SHP77 treated with DMSO at 0.1 percent for 48 hours (cell line): ENCODE results near the gene BSPRY.
A peak's percentile ranks its signal among the peaks of the same experiment; 100 is the strongest.
"Not testable (repeated sequence)": the region's sequence is repeated elsewhere in the genome, so short reads cannot be mapped to it uniquely, and the experiment has no call there.

Experiments used
- DNase-seq: peaks from one replicate; lab custom pipeline; 2025; lab: John Stamatoyannopoulos, UW

BSPRY gene

GRCh38 chr9:113370806-113371325 is 21.5 kb downstream of the BSPRY start:
- no peak for DNase-seq

DNA sequence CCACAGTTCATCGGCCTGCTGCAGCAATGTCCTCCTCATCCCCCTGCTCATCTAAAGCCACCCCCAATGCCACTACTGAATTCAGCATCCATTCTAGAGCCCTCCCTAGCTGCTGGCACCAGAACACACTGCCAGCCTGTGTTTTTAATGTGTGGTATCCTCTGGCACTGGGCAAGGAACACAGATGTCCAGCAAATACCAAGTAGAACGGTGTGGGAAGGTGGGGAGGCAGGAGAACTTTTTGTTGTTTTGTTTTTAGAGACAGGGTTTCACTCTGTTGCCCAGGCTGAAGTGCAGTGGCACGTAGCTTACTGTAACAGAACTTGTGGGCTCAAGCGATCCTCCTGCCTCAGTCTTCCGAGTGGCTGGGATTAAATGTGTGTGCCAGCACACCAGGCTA is 22.7 kb downstream of the BSPRY start:
- DNase-seq = no peak

GRCh38 chr9:113373256-113373655 is 23.9 kb downstream of the BSPRY start:
- DNase-seq = no peak

- no peak for DNase-seq
Observed at GRCh38 chr9:113373676-113374392, 24.5 kb downstream of the BSPRY start.

- no peak for DNase-seq
Observed at GRCh38 chr9:113375057-113376023, 26.0 kb downstream of the BSPRY start.

- peak; percentile 37 for DNase-seq
Observed at GRCh38 chr9:113376634-113377567, 27.6 kb downstream of the BSPRY start, which contains the start of gene HDHD3. Gene HDHD3 (minus strand): TSS chr9:113376986. CDS start chr9:113374354, 2,632 bp downstream.

- DNase-seq = not testable (repeated sequence)
Observed at GRCh38 chr9:113379094-113379828, 29.9 kb downstream of the BSPRY start.

DNA sequence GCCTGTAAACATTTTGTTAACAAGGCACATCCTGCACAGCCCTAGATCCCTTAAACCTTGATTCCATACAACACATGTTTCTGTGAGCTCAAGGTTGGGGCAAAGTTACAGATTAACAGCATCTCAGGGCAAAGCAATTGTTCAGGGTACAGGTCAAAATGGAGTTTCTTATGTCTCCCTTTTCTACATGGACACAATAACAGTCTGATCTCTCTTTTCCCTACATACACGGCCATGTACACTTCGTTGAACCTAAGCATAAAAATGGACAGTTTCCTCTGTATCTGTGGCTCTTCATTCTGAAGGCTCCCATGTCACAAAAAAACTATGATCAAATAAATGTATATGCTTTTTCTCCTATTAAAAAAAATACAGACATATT is 30.5 kb downstream of the BSPRY start:
- DNase-seq = not testable (repeated sequence)

DNA sequence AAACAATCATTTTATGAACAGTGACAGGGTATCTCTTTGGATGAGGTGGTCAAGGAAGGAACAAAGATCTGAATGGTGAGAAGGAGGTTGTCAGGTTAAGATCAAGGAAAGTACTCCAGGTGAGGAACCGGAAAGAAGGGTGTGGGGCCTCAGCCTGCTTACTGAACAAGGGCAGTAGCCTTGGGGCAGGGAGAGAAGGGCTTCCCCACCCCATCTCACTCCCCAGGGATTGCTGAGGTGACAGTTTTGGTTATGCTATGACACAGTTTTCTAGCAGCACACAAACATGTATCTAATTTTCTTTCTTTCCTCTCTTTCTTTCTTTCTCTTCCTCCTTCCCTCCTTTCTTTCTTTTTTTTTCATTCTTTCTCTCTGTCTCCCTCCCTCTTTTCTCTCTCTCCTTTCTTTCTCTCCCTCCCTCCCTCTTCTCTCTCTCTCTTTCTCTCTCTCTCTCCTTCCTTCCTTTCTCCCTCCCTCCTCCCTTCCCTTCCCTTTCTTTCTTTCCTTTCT is 31.6 kb downstream of the BSPRY start:
- DNase-seq = no peak

DNA sequence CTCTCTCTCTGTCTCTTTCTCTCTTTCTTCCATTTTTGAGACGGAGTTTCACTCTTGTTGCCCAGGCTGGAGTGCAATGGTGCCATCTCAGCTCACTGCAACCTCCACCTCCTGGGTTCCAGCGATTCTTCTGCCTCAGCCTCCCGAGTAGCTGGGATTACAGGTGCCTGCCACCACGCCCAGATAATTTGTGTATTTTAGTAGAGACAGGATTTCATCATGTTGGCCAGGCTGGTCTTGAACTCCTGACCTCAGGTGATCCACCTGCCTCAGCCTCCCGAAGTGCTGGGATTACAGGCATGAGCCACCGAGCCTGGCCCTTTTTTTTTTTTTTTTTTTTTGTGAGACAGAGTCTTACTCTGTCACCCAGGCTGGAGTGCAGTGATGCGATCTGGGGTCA is 32.1 kb downstream of the BSPRY start:
- not testable (repeated sequence) for DNase-seq

- no peak for DNase-seq
Observed at GRCh38 chr9:113381909-113382411, 32.6 kb downstream of the BSPRY start.

GRCh38 chr9:113386571-113387393 is 37.4 kb downstream of the BSPRY start:
- DNase-seq = no peak

- DNase-seq = no peak
Observed at GRCh38 chr9:113387560-113388230, 38.4 kb downstream of the BSPRY start.

- no peak for DNase-seq
Observed at GRCh38 chr9:113388833-113389232, 39.5 kb downstream of the BSPRY start.

DNA sequence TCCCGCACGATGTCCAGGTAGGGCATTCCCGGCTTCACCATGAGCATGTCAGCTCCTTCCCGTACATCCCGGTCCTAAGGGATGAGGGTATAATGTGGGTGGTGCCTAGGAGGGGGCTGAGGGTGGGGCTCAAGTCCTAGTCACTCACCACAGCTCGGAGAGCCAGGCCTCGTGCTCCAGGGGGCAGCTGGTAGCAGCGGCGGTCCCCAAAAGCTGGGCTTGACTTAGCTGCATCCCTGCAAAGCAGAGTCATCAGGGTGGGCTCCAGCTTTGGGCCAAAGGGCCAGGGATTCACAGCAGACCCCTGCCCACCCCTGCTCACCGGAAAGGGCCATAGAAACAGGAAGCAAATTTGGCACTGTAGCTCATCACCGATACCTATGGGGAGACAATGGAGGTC is 40.1 kb downstream of the BSPRY start:
- DNase-seq = no peak

DNA sequence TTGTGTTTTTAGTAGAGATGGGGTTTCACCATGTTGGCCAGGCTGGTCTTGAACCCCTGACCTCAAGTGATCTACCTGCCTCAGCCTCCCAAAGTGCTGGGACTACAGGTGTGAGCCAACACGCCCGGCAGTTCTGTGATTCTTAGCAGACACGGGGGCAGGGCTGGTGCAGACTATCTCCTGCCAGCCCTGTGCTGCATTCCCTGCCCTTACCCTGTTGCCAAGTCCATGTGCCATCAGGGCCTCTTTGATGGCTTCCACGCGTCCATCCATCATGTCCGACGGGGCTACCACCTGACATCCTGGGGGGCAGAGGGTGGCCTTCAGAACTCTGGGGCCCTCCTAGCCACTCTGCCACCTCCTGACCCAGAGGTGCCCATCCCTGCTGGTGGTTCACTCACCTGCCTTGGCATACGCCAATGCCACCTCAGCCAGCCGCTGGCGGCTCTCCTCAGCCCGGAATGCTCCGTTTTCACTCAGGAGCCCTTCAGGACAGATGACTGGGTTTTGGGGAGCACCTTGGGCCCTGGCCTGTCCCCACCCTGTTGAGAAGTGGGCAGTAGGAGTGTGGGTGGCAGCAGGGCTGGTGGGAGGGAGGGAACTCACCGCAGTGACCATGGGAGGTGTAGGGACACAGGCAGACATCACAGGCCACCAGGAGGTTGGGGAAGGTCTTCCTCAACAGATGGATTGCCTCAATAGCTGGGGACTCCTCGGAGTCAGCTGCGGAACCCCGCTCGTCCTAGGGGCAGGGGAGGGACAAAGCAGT is 41.0 kb downstream of the BSPRY start:
- DNase-seq = no peak

- DNase-seq = no peak
Observed at GRCh38 chr9:113391917-113392316, 42.6 kb downstream of the BSPRY start.

DNA sequence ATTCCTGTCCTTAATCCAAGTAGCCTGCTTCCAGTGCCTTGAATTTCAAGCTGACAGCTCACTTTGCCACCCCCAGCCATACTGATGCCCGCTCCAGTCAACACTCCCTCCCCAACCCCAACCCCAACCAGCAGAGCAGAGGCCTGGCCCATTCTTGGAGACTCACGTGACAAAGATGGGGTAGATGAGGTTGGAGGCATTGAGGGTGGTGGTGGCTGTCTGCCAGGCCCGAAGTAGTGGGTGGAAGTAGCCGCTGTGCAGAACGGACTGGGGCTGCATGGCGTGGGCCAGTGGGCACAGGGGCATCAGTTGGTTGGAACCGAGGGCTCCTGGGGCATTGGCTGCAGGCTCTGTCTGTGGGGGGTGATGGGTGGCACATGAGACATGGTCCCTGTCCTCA is 43.9 kb downstream of the BSPRY start:
- no peak for DNase-seq
